Panc1 (cell line): ENCODE data around the gene CPSF6. TPM values are rescaled to one million over a fixed set of nuclear protein-coding genes. Genes with fewer than 3 reads are reported as not detected.

Experiments used
- ATAC-seq: fragments of 200-7000 bp; cut with Tn5 transposase; 2 replicates; pipeline ENCODE4 v1.9.1; 2020; ENCODE audit warnings: mild to moderate bottlenecking, moderate library complexity
- BruUV-seq: library from RNA; stranded (reverse); fragments of 400-500 nt; replicated peaks from 2 replicates; lab custom pipeline; 2021; lab: Mats Ljungman, UMichigan
- CTCF ChIA-PET: fragments of 300-600 bp; sonication (Branson Sonifier 250); formaldehyde crosslinking; loops from one replicate; lab custom pipeline; 2022; ENCODE audit warnings: antibody characterized with exemption; lab: Charles Lee
- POLR2A ChIA-PET: fragments of 300-600 bp; sonication (Branson Sonifier 250); formaldehyde crosslinking; loops from one replicate; lab custom pipeline; 2022; ENCODE audit warnings: antibody characterized with exemption; lab: Charles Lee
- DNase-seq: peaks from one replicate; pipeline ENCODE4 v3.0.0-alpha.2; 2010; ENCODE audit warnings: low read depth, low spot score
- H3K27ac ChIP-seq: 2 replicates; pipeline ENCODE4 v1.5.1; 2011; ENCODE audit warnings: mild to moderate bottlenecking, low read length, inconsistent platforms
- H3K27me3 ChIP-seq: fragments of 200-500 bp; sonication (Bioruptor generic); 2 replicates; pipeline ENCODE4 v1.6.0; 2014; ENCODE audit warnings: low read length, inconsistent platforms; ENCODE audit not compliant: control insufficient read depth, insufficient read depth
- H3K36me3 ChIP-seq: fragments of 200-500 bp; sonication (Bioruptor generic); 2 replicates; pipeline ENCODE4 v1.5.1; 2014; ENCODE audit warnings: inconsistent platforms, mild to moderate bottlenecking, low read length, moderate library complexity; ENCODE audit not compliant: control insufficient read depth, insufficient read depth
- H3K4me1 ChIP-seq: 2 replicates; pipeline ENCODE4 v1.5.1; 2011; ENCODE audit warnings: inconsistent platforms, mild to moderate bottlenecking, low read length, moderate library complexity; ENCODE audit not compliant: control insufficient read depth, insufficient read depth
- H3K4me3 ChIP-seq, 2 experiments: 2 replicates each; pipeline ENCODE4 v1.5.1; 2011 to 2012; ENCODE audit warnings: low read depth in 2 of 2, low read length in 2 of 2, mild to moderate bottlenecking in 2 of 2, inconsistent platforms in 1 of 2, moderate library complexity in 1 of 2
- H3K9me3 ChIP-seq: fragments of 200-500 bp; sonication (Bioruptor generic); 2 replicates; pipeline ENCODE4 v1.5.1; 2014; ENCODE audit warnings: low read depth, mild to moderate bottlenecking, inconsistent platforms, low read length, moderate library complexity; ENCODE audit not compliant: control insufficient read depth, insufficient read depth
- POLR2AphosphoS5 ChIP-seq: IDR thresholded peaks from 2 replicates; pipeline ENCODE4 v1.6.1; 2012; ENCODE audit warnings: mild to moderate bottlenecking, low read depth, low read length, moderate library complexity
- SIN3A ChIP-seq: IDR thresholded peaks from 2 replicates; pipeline ENCODE4 v1.6.1; 2012; ENCODE audit warnings: low read depth, mild to moderate bottlenecking, low read length, moderate library complexity, borderline replicate concordance; ENCODE audit not compliant: insufficient read depth
- TCF7L2 ChIP-seq: IDR thresholded peaks from 2 replicates; pipeline ENCODE4 v1.6.1; 2011; ENCODE audit warnings: mild to moderate bottlenecking, low read depth, low read length, inconsistent platforms
- in situ Hi-C: cut with HindIII; loops from 2 replicates; pipeline ENCODE4 v1.10.0; 2016; ENCODE audit warnings: low sequenced_read_pairs, low pct_unique_long_range_greater_than_20kb
- intact Hi-C: fragments of 100-400 bp; cut with micrococcal nuclease; formaldehyde crosslinking; loops from one replicate; pipeline ENCODE4 v1.10.0; 2022; ENCODE audit not compliant: unreplicated experiment
- total RNA-seq: library from RNA; stranded (reverse); gene quantifications from one replicate; pipeline ENCODE4 v1.2.1, GENCODE V29; 2021; ENCODE audit not compliant: unreplicated experiment
- TF ChIP-seq, protein P1 (sequence below): fragments of 450-650 bp; IDR thresholded peaks from 2 replicates; pipeline ENCODE4 v1.5.1; 2017; ENCODE audit warnings: mild to moderate bottlenecking
- TF ChIP-seq, protein P2 (sequence below), 2 experiments: IDR thresholded peaks; 2 replicates each; pipeline ENCODE4 v1.6.1; 2011 to 2012; ENCODE audit warnings: low read depth in 2 of 2, control low read depth in 1 of 2, low read length in 1 of 2, mild to moderate bottlenecking in 1 of 2, moderate library complexity in 1 of 2; ENCODE audit not compliant: insufficient read depth in 1 of 2

CPSF6 gene
- total RNA-seq, 1 experiment from 2014 or later = 82.0 TPM

DNA sequence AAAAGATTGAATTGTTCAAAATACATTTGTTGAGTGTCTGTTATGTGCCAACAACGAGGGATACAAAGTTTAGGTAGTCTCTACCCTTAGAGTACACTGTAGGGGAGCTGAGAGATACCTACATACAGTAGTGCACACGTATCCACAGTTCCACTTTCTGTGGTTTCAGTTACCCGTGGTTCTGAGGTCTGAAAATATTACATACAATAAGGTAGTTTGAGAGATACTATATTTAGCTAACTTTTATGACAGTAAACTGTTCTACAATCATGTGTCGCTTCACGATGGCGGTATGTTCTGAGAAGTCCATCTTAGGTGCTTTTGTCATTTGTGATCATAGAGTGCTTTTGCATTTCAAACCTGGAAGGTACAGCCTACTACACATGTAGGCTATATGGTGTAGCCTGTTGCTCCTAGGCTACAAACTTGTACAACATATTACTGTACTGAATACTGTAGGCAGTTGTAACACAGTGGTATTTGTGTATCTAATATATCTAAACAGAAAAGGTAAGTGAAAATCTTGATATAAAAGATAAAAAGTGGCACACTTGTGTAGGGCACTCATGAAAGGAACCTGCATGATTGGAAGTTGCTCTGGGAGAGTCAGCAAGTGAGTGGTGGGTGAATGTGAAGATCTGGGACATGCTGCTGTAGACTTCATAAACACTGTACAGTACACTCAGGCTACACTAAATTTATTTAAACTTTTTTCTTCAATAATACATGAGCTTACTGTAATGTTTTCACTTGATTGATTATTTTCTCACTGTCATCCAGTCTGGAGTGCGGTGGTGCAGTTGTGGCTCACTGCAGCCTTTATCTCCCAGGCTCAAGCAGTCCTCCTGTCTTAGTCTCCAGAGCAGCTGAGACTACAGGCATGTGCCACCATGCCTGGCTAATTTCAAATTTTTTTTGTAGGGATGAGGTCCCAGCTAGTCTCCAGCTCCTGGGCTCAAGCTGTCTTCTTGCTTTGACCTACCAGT lies 4.0 kb downstream of the CPSF6 start:
- Histone ChIP-seq H3K27me3 (no peaks in the 10 kb centered on the region), H3K4me3 (no peak overlapping the region), H3K4me1 (peaks cover 42% of the 10 kb centered on the region), H3K9me3 (no peaks in the 10 kb centered on the region), H3K36me3 (peaks cover 3% of the 10 kb centered on the region), H3K27ac (0 out of 2 replicates have a peak overlapping the region, but pooled peaks have one; percentile 23)
- ATAC-seq (no peak), DNase-seq (no peak)
- no TSS peak for BruUV-seq
- CTCF ChIA-PET = no interaction called here
- POLR2A ChIA-PET = interaction anchor here (0.5 kb wide), 1 partner anchor 435 kb away, joined by 3 read pairs; the partner anchor contains the start of gene MDM2
- in situ Hi-C loops = no loop called here
- intact Hi-C loops = no loop called here
- TF ChIP-seq TCF7L2 (no peak), POLR2AphosphoS5 (no peak), SIN3A (no peak)
- TF ChIP-seq, protein P1, sequence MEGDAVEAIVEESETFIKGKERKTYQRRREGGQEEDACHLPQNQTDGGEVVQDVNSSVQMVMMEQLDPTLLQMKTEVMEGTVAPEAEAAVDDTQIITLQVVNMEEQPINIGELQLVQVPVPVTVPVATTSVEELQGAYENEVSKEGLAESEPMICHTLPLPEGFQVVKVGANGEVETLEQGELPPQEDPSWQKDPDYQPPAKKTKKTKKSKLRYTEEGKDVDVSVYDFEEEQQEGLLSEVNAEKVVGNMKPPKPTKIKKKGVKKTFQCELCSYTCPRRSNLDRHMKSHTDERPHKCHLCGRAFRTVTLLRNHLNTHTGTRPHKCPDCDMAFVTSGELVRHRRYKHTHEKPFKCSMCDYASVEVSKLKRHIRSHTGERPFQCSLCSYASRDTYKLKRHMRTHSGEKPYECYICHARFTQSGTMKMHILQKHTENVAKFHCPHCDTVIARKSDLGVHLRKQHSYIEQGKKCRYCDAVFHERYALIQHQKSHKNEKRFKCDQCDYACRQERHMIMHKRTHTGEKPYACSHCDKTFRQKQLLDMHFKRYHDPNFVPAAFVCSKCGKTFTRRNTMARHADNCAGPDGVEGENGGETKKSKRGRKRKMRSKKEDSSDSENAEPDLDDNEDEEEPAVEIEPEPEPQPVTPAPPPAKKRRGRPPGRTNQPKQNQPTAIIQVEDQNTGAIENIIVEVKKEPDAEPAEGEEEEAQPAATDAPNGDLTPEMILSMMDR = no peak
- TF ChIP-seq, protein P2, sequence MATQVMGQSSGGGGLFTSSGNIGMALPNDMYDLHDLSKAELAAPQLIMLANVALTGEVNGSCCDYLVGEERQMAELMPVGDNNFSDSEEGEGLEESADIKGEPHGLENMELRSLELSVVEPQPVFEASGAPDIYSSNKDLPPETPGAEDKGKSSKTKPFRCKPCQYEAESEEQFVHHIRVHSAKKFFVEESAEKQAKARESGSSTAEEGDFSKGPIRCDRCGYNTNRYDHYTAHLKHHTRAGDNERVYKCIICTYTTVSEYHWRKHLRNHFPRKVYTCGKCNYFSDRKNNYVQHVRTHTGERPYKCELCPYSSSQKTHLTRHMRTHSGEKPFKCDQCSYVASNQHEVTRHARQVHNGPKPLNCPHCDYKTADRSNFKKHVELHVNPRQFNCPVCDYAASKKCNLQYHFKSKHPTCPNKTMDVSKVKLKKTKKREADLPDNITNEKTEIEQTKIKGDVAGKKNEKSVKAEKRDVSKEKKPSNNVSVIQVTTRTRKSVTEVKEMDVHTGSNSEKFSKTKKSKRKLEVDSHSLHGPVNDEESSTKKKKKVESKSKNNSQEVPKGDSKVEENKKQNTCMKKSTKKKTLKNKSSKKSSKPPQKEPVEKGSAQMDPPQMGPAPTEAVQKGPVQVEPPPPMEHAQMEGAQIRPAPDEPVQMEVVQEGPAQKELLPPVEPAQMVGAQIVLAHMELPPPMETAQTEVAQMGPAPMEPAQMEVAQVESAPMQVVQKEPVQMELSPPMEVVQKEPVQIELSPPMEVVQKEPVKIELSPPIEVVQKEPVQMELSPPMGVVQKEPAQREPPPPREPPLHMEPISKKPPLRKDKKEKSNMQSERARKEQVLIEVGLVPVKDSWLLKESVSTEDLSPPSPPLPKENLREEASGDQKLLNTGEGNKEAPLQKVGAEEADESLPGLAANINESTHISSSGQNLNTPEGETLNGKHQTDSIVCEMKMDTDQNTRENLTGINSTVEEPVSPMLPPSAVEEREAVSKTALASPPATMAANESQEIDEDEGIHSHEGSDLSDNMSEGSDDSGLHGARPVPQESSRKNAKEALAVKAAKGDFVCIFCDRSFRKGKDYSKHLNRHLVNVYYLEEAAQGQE (IDR thresholded peaks at IDR 0.05; ENCODE audit: insufficient read depth in 1 of 2, low read depth in 2 of 2, low read length in 1 of 2) = no peak

DNA sequence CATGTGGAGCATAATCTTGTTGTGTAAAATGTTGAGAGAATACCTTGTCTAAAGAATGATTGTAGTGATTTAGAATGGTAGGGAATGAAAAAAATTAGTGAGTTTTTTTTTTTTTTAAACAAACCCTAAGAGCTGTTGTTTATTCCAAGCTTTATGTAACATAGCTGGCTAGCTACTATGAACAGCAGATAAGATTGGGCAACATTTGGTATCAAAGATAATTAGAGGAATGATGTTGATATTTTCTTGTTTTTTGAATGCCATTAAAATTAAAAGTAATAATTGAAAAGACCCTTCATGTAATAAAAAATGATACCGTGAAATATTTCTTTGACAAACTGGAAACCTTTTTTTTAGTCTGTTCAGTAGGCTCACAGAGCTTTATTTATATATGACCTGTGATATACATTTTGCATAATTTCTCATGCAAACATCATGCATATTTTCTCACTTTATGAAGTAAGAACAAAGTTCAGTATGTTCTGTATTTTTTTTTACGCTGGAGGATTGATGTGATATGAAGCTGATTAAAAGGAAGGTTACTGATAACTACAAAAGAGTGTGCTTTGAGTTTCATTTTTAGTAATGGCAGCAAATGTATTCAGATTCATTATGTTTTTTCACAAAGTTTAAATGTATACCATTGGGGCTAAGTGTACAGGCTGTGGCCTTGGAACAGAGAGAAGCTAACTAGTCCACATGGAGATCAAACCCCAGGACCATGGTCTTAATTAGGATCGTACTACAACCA lies 8.1 kb downstream of the CPSF6 start:
- POLR2A ChIA-PET = no interaction called here

More for the DNA sequence above, 8.1 kb downstream of the CPSF6 start:
- TF ChIP-seq POLR2AphosphoS5 (no peak), TCF7L2 (no peak), SIN3A (no peak)
- TF ChIP-seq, protein P2 (IDR thresholded peaks at IDR 0.05; ENCODE audit: insufficient read depth in 1 of 2, low read depth in 2 of 2, low read length in 1 of 2) = no peak
- TF ChIP-seq, protein P1 = no peak
- in situ Hi-C loops (no loop called here), intact Hi-C loops (no loop called here)
- ATAC-seq = no peak
- Histone ChIP-seq H3K27ac (no peak overlapping the region; the same call in 1 of the 2 replicates), H3K36me3 (no peaks in the 10 kb centered on the region; the same call in 1 of the 2 replicates), H3K27me3 (no peaks in the 10 kb centered on the region), H3K4me1 (peaks cover 25% of the 10 kb centered on the region), H3K4me3 (no peak overlapping the region), H3K9me3 (no peaks in the 10 kb centered on the region)
- no TSS peak for BruUV-seq
- no peak for DNase-seq
- CTCF ChIA-PET = no interaction called here
